A204.1 (cell line): ENCODE data around the gene MRPL54.

Experiments
- FAIRE-seq: peaks from 2 replicates; lab custom pipeline; 2012; peaks lifted over from hg19 to GRCh38; lab: Jason Lieb, UNC

Gene MRPL54

GRCh38 chr19:3762501-3763459 lies at the start of gene MRPL54:
Gene MRPL54 (plus strand): TSS chr19:3762682. CDS start chr19:3762701, 19 bp downstream.
- FAIRE-seq = peak; percentile 94

- FAIRE-seq = no peak
Measured at GRCh38 chr19:3716147-3716668, 46.3 kb upstream of the MRPL54 start.

GRCh38 chr19:3719868-3720267 lies 42.6 kb upstream of the MRPL54 start:
- FAIRE-seq = no peak

GRCh38 chr19:3720349-3720917 lies 42.0 kb upstream of the MRPL54 start:
- no peak for FAIRE-seq

GRCh38 chr19:3721131-3721886 lies 41.2 kb upstream of the MRPL54 start:
- FAIRE-seq = no peak

- no peak for FAIRE-seq
Measured at GRCh38 chr19:3721887-3722442, 40.5 kb upstream of the MRPL54 start.

GRCh38 chr19:3722443-3723109 lies 39.9 kb upstream of the MRPL54 start:
- no peak for FAIRE-seq

GRCh38 chr19:3723110-3723488 lies 39.4 kb upstream of the MRPL54 start:
- no peak for FAIRE-seq

GRCh38 chr19:3723883-3724282 lies 38.6 kb upstream of the MRPL54 start:
- FAIRE-seq = no peak

GRCh38 chr19:3725121-3725520 lies 37.4 kb upstream of the MRPL54 start:
- FAIRE-seq = no peak

- no peak for FAIRE-seq
Measured at GRCh38 chr19:3725640-3726310, 36.7 kb upstream of the MRPL54 start.

GRCh38 chr19:3730457-3730958 lies 32.0 kb upstream of the MRPL54 start:
- no peak for FAIRE-seq

- FAIRE-seq = no peak
Measured at GRCh38 chr19:3732108-3732507, 30.4 kb upstream of the MRPL54 start.

GRCh38 chr19:3733549-3734309 lies 28.8 kb upstream of the MRPL54 start:
- FAIRE-seq = no peak

GRCh38 chr19:3734310-3734600 lies 28.2 kb upstream of the MRPL54 start:
- FAIRE-seq = no peak

GRCh38 chr19:3736106-3736724 lies 26.3 kb upstream of the MRPL54 start:
- FAIRE-seq = no peak

- FAIRE-seq = no peak
Measured at GRCh38 chr19:3737487-3738205, 24.8 kb upstream of the MRPL54 start.

GRCh38 chr19:3738477-3739220 lies 23.8 kb upstream of the MRPL54 start:
- no peak for FAIRE-seq

- FAIRE-seq = no peak
Measured at GRCh38 chr19:3740431-3740830, 22.1 kb upstream of the MRPL54 start.
